Kidney epithelial cell (primary cell): ENCODE results near the gene IGF2R. TPM values are rescaled to one million over a fixed set of nuclear protein-coding genes. Genes with fewer than 3 reads are reported as not detected.
"Not testable (repeated sequence)": the region's sequence is repeated elsewhere in the genome, so short reads cannot be mapped to it uniquely, and the experiment has no call there.

Source experiments
- DNase-seq: peaks from one replicate; pipeline ENCODE4 v3.0.0-alpha.2; 2010; ENCODE audit warnings: low read depth
- H3K27me3 ChIP-seq: 2 replicates; pipeline ENCODE4 v1.6.0; 2011; ENCODE audit warnings: low read length; ENCODE audit not compliant: control insufficient read depth, insufficient read depth
- H3K36me3 ChIP-seq: 2 replicates; pipeline ENCODE4 v1.5.1; 2011; ENCODE audit warnings: low read length; ENCODE audit not compliant: control insufficient read depth, insufficient read depth
- H3K4me3 ChIP-seq: 2 replicates; pipeline ENCODE4 v1.5.1; 2011; ENCODE audit warnings: low read depth, mild to moderate bottlenecking, control low read depth, low read length
- total RNA-seq: library from RNA; depleted of rRNA; stranded (reverse); fragments of >200 nt; gene quantifications from 2 replicates; pipeline ENCODE4 v1.2.3, GENCODE V29; 2015
- TF ChIP-seq, protein P1 (sequence below): IDR thresholded peaks from 2 replicates; pipeline ENCODE4 v1.5.1; 2011; ENCODE audit warnings: mild to moderate bottlenecking, moderate library complexity, low read length, control low read depth, inconsistent platforms; ENCODE audit not compliant: insufficient read depth, poor library complexity, severe bottlenecking

The IGF2R gene
- total RNA-seq, 1 donor from 2014 or later = 251 TPM

DNA sequence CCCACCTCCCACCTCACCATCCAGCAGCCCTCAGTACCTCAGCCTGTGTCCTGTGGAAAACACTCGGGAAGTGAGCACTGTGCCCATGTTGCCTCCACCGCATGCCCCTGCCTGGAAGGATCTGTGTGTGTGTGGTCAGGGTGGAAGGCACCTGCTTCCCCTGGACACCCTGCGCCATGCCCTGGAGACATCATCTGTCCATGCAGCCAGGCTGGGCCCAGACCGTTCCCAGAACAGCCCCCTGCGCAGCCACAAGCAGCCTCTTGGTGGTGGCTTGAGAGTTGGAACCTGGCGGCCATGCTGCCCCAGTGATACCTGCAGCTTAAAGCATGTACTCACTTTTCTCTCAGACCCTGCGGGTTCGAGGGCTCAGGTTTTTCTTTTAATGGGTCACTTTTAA is 117.9 kb downstream of the IGF2R start:
- no peaks in the 10 kb centered on the region for H3K27me3 ChIP-seq

DNA sequence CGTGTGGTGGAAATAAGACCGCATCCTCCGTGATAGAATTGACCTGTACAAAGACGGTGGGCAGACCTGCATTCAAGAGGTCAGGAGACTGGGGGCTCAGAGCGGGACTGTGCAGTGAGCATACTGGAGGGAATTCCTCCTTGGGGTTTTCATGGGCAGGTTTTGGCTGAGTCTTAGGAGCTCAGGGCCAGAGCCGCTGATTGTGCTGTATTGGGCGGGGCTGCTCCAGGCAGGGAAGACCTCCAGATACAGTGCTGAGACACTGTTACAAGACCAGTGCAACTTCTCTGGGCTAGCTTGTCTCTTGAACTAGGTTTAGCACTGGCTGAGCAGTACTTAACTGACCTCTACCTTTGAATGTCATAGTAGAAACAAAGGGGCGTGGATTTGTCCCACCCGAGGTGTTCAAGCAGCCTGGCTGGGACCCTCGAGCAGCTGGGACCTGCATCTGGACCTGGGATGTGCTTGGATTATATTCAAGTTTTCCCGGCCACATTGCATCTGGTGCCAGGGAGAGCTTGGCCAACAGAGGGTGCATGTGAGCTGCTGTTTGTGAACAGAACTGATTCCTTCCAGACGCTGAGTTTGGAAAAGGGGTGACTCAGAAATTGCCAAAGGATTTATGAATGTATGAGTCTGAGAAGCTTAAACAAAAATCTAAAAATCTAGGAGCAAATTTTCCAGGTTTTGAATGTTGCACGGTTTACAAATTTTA is 119.3 kb downstream of the IGF2R start:
- DNase-seq = peak; percentile 18
- TF ChIP-seq, protein P1, sequence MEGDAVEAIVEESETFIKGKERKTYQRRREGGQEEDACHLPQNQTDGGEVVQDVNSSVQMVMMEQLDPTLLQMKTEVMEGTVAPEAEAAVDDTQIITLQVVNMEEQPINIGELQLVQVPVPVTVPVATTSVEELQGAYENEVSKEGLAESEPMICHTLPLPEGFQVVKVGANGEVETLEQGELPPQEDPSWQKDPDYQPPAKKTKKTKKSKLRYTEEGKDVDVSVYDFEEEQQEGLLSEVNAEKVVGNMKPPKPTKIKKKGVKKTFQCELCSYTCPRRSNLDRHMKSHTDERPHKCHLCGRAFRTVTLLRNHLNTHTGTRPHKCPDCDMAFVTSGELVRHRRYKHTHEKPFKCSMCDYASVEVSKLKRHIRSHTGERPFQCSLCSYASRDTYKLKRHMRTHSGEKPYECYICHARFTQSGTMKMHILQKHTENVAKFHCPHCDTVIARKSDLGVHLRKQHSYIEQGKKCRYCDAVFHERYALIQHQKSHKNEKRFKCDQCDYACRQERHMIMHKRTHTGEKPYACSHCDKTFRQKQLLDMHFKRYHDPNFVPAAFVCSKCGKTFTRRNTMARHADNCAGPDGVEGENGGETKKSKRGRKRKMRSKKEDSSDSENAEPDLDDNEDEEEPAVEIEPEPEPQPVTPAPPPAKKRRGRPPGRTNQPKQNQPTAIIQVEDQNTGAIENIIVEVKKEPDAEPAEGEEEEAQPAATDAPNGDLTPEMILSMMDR = peak; percentile 88
- H3K4me3 ChIP-seq = no peak overlapping the region
- H3K27me3 ChIP-seq = no peaks in the 10 kb centered on the region
- H3K36me3 ChIP-seq = peaks cover 12% of the 10 kb centered on the region

More for the DNA sequence above, 117.9 kb downstream of the IGF2R start:
- H3K4me3 ChIP-seq = no peak overlapping the region
- peaks cover 8% of the 10 kb centered on the region for H3K36me3 ChIP-seq
- TF ChIP-seq, protein P1 = no peak
- DNase-seq = no peak

DNA sequence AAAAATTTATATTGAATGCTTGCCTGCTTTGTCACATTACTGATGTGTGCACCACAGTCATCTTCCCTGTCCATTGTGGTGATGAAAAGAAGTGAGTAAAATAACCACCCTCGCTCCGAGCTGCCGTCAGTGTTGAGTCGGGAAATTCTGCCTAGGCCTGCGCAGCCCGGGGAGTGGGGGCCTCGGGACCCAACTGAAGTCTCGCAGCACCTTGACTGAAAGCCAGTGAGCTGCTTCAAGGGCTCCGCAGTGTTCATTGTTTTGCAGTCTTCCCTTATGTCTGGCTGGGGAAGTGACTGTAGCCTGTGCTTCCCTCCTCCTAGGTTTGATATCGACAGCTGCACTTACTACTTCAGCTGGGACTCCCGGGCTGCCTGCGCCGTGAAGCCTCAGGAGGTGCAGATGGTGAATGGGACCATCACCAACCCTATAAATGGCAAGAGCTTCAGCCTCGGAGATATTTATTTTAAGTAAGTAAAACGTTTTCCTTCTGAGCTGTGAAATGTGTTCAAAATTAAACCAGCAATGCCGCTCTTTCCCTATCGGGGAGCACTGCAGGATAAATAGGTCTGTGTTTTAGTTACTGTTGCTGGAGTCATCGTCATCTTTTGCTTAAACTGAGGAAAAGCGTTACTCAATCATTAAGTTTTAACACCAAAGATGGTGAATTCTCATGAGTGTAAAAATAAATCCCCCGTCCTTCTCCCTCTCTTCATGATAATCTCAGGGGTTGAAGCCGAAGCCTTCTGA is 120.1 kb downstream of the IGF2R start:
- Histone ChIP-seq H3K36me3 (peaks cover 11% of the 10 kb centered on the region), H3K4me3 (no peak overlapping the region), H3K27me3 (no peaks in the 10 kb centered on the region)
- TF ChIP-seq, protein P1 = no peak
- no peak for DNase-seq

DNA sequence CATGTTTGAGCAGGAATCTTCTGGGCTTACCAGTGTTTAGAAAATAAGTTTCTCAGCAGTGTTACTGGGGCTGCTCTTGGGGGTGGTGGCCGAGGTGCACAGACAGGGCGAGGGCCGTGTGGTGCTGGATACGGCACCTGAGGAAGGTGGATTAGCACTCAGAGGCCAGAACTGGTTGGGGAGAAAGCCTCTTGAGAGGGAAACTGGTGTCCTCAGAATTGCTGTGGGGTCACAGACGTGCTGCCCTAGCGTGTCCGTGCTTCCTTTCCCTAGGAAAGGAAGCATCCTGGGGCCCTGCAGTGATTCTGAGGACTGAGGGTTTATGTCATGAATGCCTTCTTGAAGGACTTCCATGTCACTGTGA is 120.6 kb downstream of the IGF2R start:
- DNase-seq = no peak
- no peak overlapping the region for H3K4me3 ChIP-seq
- no peaks in the 10 kb centered on the region for H3K27me3 ChIP-seq
- peaks cover 10% of the 10 kb centered on the region for H3K36me3 ChIP-seq
- TF ChIP-seq, protein P1 = no peak

DNA sequence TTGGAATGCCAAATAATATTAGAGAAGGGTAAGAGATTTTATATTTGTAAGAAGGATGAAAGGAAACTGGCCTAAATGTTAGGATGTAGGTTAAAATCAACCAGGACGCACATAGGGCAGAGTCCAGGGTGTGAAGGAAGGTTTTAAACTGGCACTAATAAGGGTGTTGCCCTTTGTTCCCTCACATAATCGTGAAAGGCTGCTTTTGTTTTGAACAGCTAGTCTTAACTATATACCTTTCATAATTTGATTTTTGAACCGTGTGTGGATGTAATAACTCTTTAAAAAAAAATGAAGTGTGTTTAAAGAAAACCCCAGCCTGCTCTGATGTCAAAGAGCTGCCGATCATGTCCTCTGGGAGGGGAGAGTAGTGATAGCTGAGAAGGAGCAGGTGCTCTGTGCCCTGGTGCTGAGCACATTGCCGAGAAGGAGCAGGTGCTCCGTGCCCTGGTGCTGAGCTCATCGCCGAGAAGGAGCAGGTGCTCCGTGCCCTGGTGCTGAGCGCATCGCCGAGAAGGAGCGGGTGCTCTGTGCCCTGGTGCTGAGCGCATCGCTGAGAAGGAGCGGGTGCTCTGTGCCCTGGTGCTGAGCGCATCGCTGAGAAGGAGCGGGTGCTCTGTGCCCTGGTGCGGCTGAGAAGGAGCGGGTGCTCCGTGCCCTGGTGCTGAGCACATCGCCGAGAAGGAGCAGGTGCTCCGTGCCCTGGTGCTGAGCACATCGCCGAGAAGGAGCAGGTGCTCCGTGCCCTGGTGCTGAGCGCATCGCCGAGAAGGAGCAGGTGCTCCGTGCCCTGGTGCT is 121.8 kb downstream of the IGF2R start:
- not testable (repeated sequence) for H3K27me3 ChIP-seq, H3K36me3 ChIP-seq, H3K4me3 ChIP-seq, DNase-seq

DNA sequence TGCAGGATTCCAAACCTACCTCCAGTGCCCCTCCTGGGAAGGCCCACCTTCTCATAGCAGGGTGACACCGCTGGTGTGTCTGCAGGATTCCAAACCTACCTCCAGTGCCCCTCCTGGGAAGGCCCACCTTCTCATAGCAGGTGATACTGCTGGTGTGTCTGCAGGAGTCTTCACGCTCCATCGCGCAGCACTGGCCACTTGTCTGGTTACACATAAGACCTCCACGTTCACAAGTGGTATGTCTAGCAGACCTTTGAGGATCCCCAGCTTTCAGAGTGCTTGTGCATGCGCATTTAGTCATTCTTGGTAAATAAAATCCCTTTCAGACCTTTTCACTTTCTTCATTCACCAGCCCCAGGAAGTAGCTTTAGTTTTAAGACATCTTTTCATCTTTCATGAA is 123.3 kb downstream of the IGF2R start:
- not testable (repeated sequence) for H3K36me3 ChIP-seq, H3K4me3 ChIP-seq, DNase-seq, H3K27me3 ChIP-seq
